Prostate gland (tissue), 2 donors: ENCODE measurements around the gene PEAK1.

Source experiments
- POLR2A ChIP-seq: fragments of 450-650 bp; IDR thresholded peaks from one replicate; pipeline ENCODE4 v1.6.1; 2016; ENCODE audit warnings: antibody characterized with exemption, mild to moderate bottlenecking
- POLR2AphosphoS5 ChIP-seq: sonication (generic); formaldehyde crosslinking; IDR thresholded peaks from one replicate; pipeline ENCODE4 v1.6.1; 2017; ENCODE audit warnings: antibody characterized with exemption
- TF ChIP-seq, protein P1 (sequence below), 4 experiments: fragments of 200-600 bp in 2 of 4; fragments of 450-650 bp in 2 of 4; sonication (generic) in 2 of 4; IDR thresholded peaks; 1 replicate in 3 of 4; 2 replicates in 1 of 4; pipeline ENCODE4 v1.5.1; 2016 to 2019; ENCODE audit warnings: antibody characterized with exemption in 4 of 4, mild to moderate bottlenecking in 2 of 4, moderate library complexity in 2 of 4

GRCh38 chr15:77186594-77187011 is 233.3 kb downstream of the PEAK1 start:
- TF ChIP-seq, protein P1, sequence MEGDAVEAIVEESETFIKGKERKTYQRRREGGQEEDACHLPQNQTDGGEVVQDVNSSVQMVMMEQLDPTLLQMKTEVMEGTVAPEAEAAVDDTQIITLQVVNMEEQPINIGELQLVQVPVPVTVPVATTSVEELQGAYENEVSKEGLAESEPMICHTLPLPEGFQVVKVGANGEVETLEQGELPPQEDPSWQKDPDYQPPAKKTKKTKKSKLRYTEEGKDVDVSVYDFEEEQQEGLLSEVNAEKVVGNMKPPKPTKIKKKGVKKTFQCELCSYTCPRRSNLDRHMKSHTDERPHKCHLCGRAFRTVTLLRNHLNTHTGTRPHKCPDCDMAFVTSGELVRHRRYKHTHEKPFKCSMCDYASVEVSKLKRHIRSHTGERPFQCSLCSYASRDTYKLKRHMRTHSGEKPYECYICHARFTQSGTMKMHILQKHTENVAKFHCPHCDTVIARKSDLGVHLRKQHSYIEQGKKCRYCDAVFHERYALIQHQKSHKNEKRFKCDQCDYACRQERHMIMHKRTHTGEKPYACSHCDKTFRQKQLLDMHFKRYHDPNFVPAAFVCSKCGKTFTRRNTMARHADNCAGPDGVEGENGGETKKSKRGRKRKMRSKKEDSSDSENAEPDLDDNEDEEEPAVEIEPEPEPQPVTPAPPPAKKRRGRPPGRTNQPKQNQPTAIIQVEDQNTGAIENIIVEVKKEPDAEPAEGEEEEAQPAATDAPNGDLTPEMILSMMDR (IDR thresholded peaks at IDR 0.05) = peak; percentile 13 to 56 (median 34)
- TF ChIP-seq POLR2A = no peak
- no peak for TF ChIP-seq POLR2AphosphoS5
